Muscle layer of duodenum (tissue), 2 donors: Measurements from ENCODE around the gene GLDC.

Experiments used
- H3K27ac ChIP-seq: one replicate; pipeline ENCODE4 v1.7.0; 2013; ENCODE audit warnings: mild to moderate bottlenecking, low read length
- H3K27me3 ChIP-seq: one replicate; pipeline ENCODE4 v1.7.0; 2013; ENCODE audit warnings: low read depth, mild to moderate bottlenecking, control low read depth, low read length
- H3K36me3 ChIP-seq, 2 donors: one replicate each; pipeline ENCODE4 v1.7.0; 2013; ENCODE audit warnings: low read length in 2 of 2, control low read depth in 1 of 2, mild to moderate bottlenecking in 1 of 2; ENCODE audit not compliant: insufficient read depth in 2 of 2, control insufficient read depth in 1 of 2
- H3K4me1 ChIP-seq, 2 donors: one replicate each; pipeline ENCODE4 v1.7.0; 2013; ENCODE audit warnings: low read length in 2 of 2, mild to moderate bottlenecking in 2 of 2, control low read depth in 1 of 2, moderate library complexity in 1 of 2; ENCODE audit not compliant: insufficient read depth in 2 of 2, control insufficient read depth in 1 of 2
- H3K4me3 ChIP-seq, 2 donors: one replicate each; pipeline ENCODE4 v1.7.0; 2013; ENCODE audit warnings: low read length in 2 of 2, low read depth in 1 of 2, mild to moderate bottlenecking in 1 of 2
- H3K9me3 ChIP-seq, 2 donors: one replicate each; pipeline ENCODE4 v1.7.0; 2013; ENCODE audit warnings: low read length in 2 of 2, control low read depth in 1 of 2, mild to moderate bottlenecking in 1 of 2; ENCODE audit not compliant: control insufficient read depth in 1 of 2
- donor health status: healthy.

The GLDC gene

GRCh38 chr9:6564360-6564759 lies 81.2 kb downstream of the GLDC start:
- H3K27ac ChIP-seq, result no peak overlapping the region
- H3K4me1 ChIP-seq, result no peaks in the 10 kb centered on the region
- no peak overlapping the region for H3K4me3 ChIP-seq
- H3K9me3 ChIP-seq, result no peaks in the 10 kb centered on the region
- peaks cover 0 to 3% of the 10 kb centered on the region in 2 donors for H3K36me3 ChIP-seq
- no peaks in the 10 kb centered on the region for H3K27me3 ChIP-seq

- no peak overlapping the region for H3K27ac ChIP-seq
Measured at GRCh38 chr9:6562871-6563430, 82.6 kb downstream of the GLDC start.

GRCh38 chr9:6562201-6562600 lies 83.3 kb downstream of the GLDC start:
- Histone ChIP-seq H3K9me3 (no peaks in the 10 kb centered on the region), H3K27ac (no peak overlapping the region), H3K4me1 (no peaks in the 10 kb centered on the region), H3K27me3 (no peaks in the 10 kb centered on the region), H3K36me3 (peaks cover 0 to 3% of the 10 kb centered on the region in 2 donors), H3K4me3 (no peak overlapping the region)

More at GRCh38 chr9:6562871-6563430, 82.6 kb downstream of the GLDC start:
- H3K9me3 ChIP-seq, result no peaks in the 10 kb centered on the region
- H3K4me1 ChIP-seq, result no peaks in the 10 kb centered on the region
- H3K27me3 ChIP-seq, result no peaks in the 10 kb centered on the region
- H3K36me3 ChIP-seq, result peaks cover 0 to 3% of the 10 kb centered on the region in 2 donors
- no peak overlapping the region for H3K4me3 ChIP-seq

GRCh38 chr9:6557883-6558616 lies 87.5 kb downstream of the GLDC start:
- no peak overlapping the region for H3K4me3 ChIP-seq
- H3K27ac ChIP-seq, result no peak overlapping the region
- no peaks in the 10 kb centered on the region for H3K27me3 ChIP-seq
- no peaks in the 10 kb centered on the region for H3K36me3 ChIP-seq
- H3K9me3 ChIP-seq, result no peaks in the 10 kb centered on the region
- no peaks in the 10 kb centered on the region for H3K4me1 ChIP-seq

GRCh38 chr9:6553866-6554265 lies 91.7 kb downstream of the GLDC start:
- H3K4me3 ChIP-seq, result no peak overlapping the region
- H3K4me1 ChIP-seq, result peaks cover 0 to 8% of the 10 kb centered on the region in 2 donors
- no peaks in the 10 kb centered on the region for H3K36me3 ChIP-seq
- no peaks in the 10 kb centered on the region for H3K27me3 ChIP-seq
- H3K27ac ChIP-seq, result no peak overlapping the region
- no peaks in the 10 kb centered on the region for H3K9me3 ChIP-seq

GRCh38 chr9:6552498-6553121 lies 92.9 kb downstream of the GLDC start:
- Histone ChIP-seq H3K27ac (no peak overlapping the region), H3K9me3 (no peaks in the 10 kb centered on the region), H3K4me1 (peaks cover 0 to 8% of the 10 kb centered on the region in 2 donors), H3K27me3 (no peaks in the 10 kb centered on the region), H3K36me3 (no peaks in the 10 kb centered on the region), H3K4me3 (no peak overlapping the region)

GRCh38 chr9:6552033-6552432 lies 93.5 kb downstream of the GLDC start:
- Histone ChIP-seq H3K4me3 (no peak overlapping the region), H3K4me1 (peaks cover 0 to 8% of the 10 kb centered on the region in 2 donors), H3K9me3 (no peaks in the 10 kb centered on the region), H3K27me3 (no peaks in the 10 kb centered on the region), H3K36me3 (no peaks in the 10 kb centered on the region), H3K27ac (no peak overlapping the region)

GRCh38 chr9:6551136-6551535 lies 94.4 kb downstream of the GLDC start:
- Histone ChIP-seq H3K4me3 (no peak overlapping the region), H3K4me1 (peaks cover 0 to 8% of the 10 kb centered on the region in 2 donors), H3K27ac (no peak overlapping the region), H3K27me3 (no peaks in the 10 kb centered on the region), H3K9me3 (no peaks in the 10 kb centered on the region), H3K36me3 (no peaks in the 10 kb centered on the region)

GRCh38 chr9:6549106-6549800 lies 96.3 kb downstream of the GLDC start:
- Histone ChIP-seq H3K27me3 (no peaks in the 10 kb centered on the region), H3K4me1 (peaks cover 0 to 8% of the 10 kb centered on the region in 2 donors), H3K36me3 (no peaks in the 10 kb centered on the region), H3K4me3 (no peak overlapping the region), H3K27ac (no peak overlapping the region), H3K9me3 (no peaks in the 10 kb centered on the region)

- no peak overlapping the region for H3K4me3 ChIP-seq
- H3K36me3 ChIP-seq, result no peaks in the 10 kb centered on the region
- H3K9me3 ChIP-seq, result no peaks in the 10 kb centered on the region
- H3K27me3 ChIP-seq, result no peaks in the 10 kb centered on the region
- H3K4me1 ChIP-seq, result no peaks in the 10 kb centered on the region
- no peak overlapping the region for H3K27ac ChIP-seq
Measured at GRCh38 chr9:6545017-6545691, 100.4 kb downstream of the GLDC start.

- no peaks in the 10 kb centered on the region for H3K4me1 ChIP-seq
- no peak overlapping the region for H3K27ac ChIP-seq
- no peaks in the 10 kb centered on the region for H3K27me3 ChIP-seq
- no peak overlapping the region for H3K4me3 ChIP-seq
- H3K36me3 ChIP-seq, result no peaks in the 10 kb centered on the region
- no peaks in the 10 kb centered on the region for H3K9me3 ChIP-seq
Measured at GRCh38 chr9:6543204-6543603, 102.3 kb downstream of the GLDC start.
